Caco-2 (cell line): ENCODE results near the gene OPN1SW. TPM values are rescaled to one million over a fixed set of nuclear protein-coding genes. Genes with fewer than 3 reads are reported as not detected.

ENCODE experiments used
- BruUV-seq: library from RNA; stranded (reverse); fragments of 400-500 nt; replicated peaks from 2 replicates; lab custom pipeline; 2021; lab: Mats Ljungman, UMichigan
- CTCF ChIA-PET: fragments of 300-600 bp; sonication (Branson Sonifier 250); formaldehyde crosslinking; loops from one replicate; lab custom pipeline; 2022; ENCODE audit warnings: antibody characterized with exemption; lab: Charles Lee
- POLR2A ChIA-PET: fragments of 300-600 bp; sonication (Branson Sonifier 250); formaldehyde crosslinking; loops from one replicate; lab custom pipeline; 2022; ENCODE audit warnings: antibody characterized with exemption; lab: Charles Lee
- DNase-seq, 2 experiments: peaks; one replicate each; pipeline versions ENCODE4 v3.0.0 to v3.0.0-alpha.2; 2020 to 2022
- H3K27me3 ChIP-seq: replicated peaks from 2 replicates; pipeline ENCODE4 v1.6.0; 2011; ENCODE audit warnings: low read length; ENCODE audit not compliant: control insufficient read depth, insufficient read depth
- H3K36me3 ChIP-seq: 2 replicates; pipeline ENCODE4 v1.5.1; 2011; ENCODE audit warnings: low read length; ENCODE audit not compliant: control insufficient read depth, insufficient read depth
- H3K4me1 ChIP-seq: fragments of 250-450 bp; sonication (Bioruptor Pico); 2 replicates; pipeline ENCODE4 v1.5.1; 2020; ENCODE audit warnings: mild to moderate bottlenecking
- H3K4me3 ChIP-seq: 2 replicates; pipeline ENCODE4 v1.5.1; 2011; ENCODE audit warnings: low read depth, mild to moderate bottlenecking, control low read depth, low read length
- H3K9me3 ChIP-seq: fragments of 250-450 bp; sonication (Bioruptor Pico); 2 replicates; pipeline ENCODE4 v1.5.1; 2020; ENCODE audit warnings: mild to moderate bottlenecking, moderate library complexity
- H3K27ac Mint-ChIP-seq: one replicate; pipeline ENCODE4 v1.8.0; 2022; ENCODE audit warnings: mixed read lengths; ENCODE audit not compliant: unreplicated experiment
- H3K27me3 Mint-ChIP-seq: one replicate; pipeline ENCODE4 v1.8.0; 2022; ENCODE audit warnings: mixed read lengths; ENCODE audit not compliant: insufficient read depth, unreplicated experiment
- H3K36me3 Mint-ChIP-seq: one replicate; pipeline ENCODE4 v1.8.0; 2022; ENCODE audit warnings: mild to moderate bottlenecking, mixed read lengths; ENCODE audit not compliant: insufficient read depth, unreplicated experiment
- H3K4me1 Mint-ChIP-seq: one replicate; pipeline ENCODE4 v1.8.0; 2022; ENCODE audit warnings: low read depth, mixed read lengths; ENCODE audit not compliant: unreplicated experiment
- H3K4me3 Mint-ChIP-seq: one replicate; pipeline ENCODE4 v1.8.0; 2022; ENCODE audit warnings: mild to moderate bottlenecking, moderate library complexity, mixed read lengths; ENCODE audit not compliant: unreplicated experiment
- H3K9me3 Mint-ChIP-seq: one replicate; pipeline ENCODE4 v1.8.0; 2022; ENCODE audit warnings: mixed read lengths; ENCODE audit not compliant: unreplicated experiment
- CTCF ChIP-seq, 2 experiments: fragments of 200-600 bp in 1 of 2; IDR thresholded peaks; 1 replicate in 1 of 2; 2 replicates in 1 of 2; pipeline versions ENCODE4 v1.5.1 to v1.8.0; 2011 to 2022; ENCODE audit warnings: antibody characterized with exemption in 1 of 2, control low read depth in 1 of 2, inconsistent platforms in 1 of 2, low read depth in 1 of 2, low read length in 1 of 2, mild to moderate bottlenecking in 1 of 2, moderate library complexity in 1 of 2; ENCODE audit not compliant: insufficient read depth in 1 of 2, severe bottlenecking in 1 of 2, unreplicated experiment in 1 of 2
- intact Hi-C: fragments of 100-400 bp; cut with micrococcal nuclease; formaldehyde crosslinking; loops from one replicate; pipeline ENCODE4 v1.10.0; 2022; ENCODE audit not compliant: unreplicated experiment
- total RNA-seq: library from RNA; stranded (reverse); gene quantifications from 2 replicates; pipeline ENCODE4 v1.2.3, GENCODE V29; 2022

OPN1SW gene
- total RNA-seq, 1 experiment from 2014 or later, result not detected

- Histone ChIP-seq H3K4me3 (no peak overlapping the region), H3K4me1 (no peaks in the 10 kb centered on the region), H3K27me3 (peaks cover 1% of the 10 kb centered on the region), H3K9me3 (no peaks in the 10 kb centered on the region), H3K36me3 (no peaks in the 10 kb centered on the region)
- DNase-seq, result no peak
- no peaks in the 10 kb centered on the region for H3K36me3 Mint-ChIP-seq
- intact Hi-C loops, result loop anchor here (5.0 kb wide), 2 partner anchors 39 to 89 kb away; partner anchors contain the start of gene FLNC
- no peaks in the 10 kb centered on the region for H3K9me3 Mint-ChIP-seq
- no peak overlapping the region for H3K4me3 Mint-ChIP-seq
- H3K27me3 Mint-ChIP-seq, result peaks cover 2% of the 10 kb centered on the region
- no peak overlapping the region for H3K27ac Mint-ChIP-seq
- BruUV-seq, result no TSS peak
- ChIA-PET CTCF (no interaction called here), POLR2A (no interaction called here)
- H3K4me1 Mint-ChIP-seq, result no peaks in the 10 kb centered on the region
- no peak for TF ChIP-seq CTCF (IDR thresholded peaks at IDR 0.05; ENCODE audit: insufficient read depth in 1 of 2, low read depth in 1 of 2, low read length in 1 of 2, severe bottlenecking in 1 of 2, unreplicated experiment in 1 of 2)
These were observed 17.6 kb upstream of the OPN1SW start for GRCh38 chr7:128793181-128793547.

GRCh38 chr7:128792471-128793180 is 17.0 kb upstream of the OPN1SW start:
- CTCF ChIA-PET, result no interaction called here
- no peaks in the 10 kb centered on the region for H3K36me3 Mint-ChIP-seq
- peak overlapping the region; percentile 85 for H3K4me3 Mint-ChIP-seq
- no peaks in the 10 kb centered on the region for H3K9me3 Mint-ChIP-seq
- intact Hi-C loops, result loop anchor here (5.0 kb wide), 2 partner anchors 40 to 90 kb away; partner anchors contain the start of gene FLNC
- Histone ChIP-seq H3K4me3 (no peak overlapping the region), H3K9me3 (no peaks in the 10 kb centered on the region), H3K4me1 (no peaks in the 10 kb centered on the region), H3K27me3 (peaks cover 1% of the 10 kb centered on the region), H3K36me3 (no peaks in the 10 kb centered on the region)
- no peak overlapping the region for H3K27ac Mint-ChIP-seq
- no peak for TF ChIP-seq CTCF (IDR thresholded peaks at IDR 0.05; ENCODE audit: insufficient read depth in 1 of 2, low read depth in 1 of 2, low read length in 1 of 2, severe bottlenecking in 1 of 2, unreplicated experiment in 1 of 2)
- no peaks in the 10 kb centered on the region for H3K4me1 Mint-ChIP-seq
- H3K27me3 Mint-ChIP-seq, result peaks cover 3% of the 10 kb centered on the region
- POLR2A ChIA-PET, result no interaction called here
- BruUV-seq, result TSS peak; percentile 39
- no peak for DNase-seq

- intact Hi-C loops, result loop anchor here (5.0 kb wide), 2 partner anchors 40 to 90 kb away; partner anchors contain the start of gene FLNC
- BruUV-seq, result no TSS peak
These were observed 16.4 kb upstream of the OPN1SW start for GRCh38 chr7:128791972-128792327.

More at GRCh38 chr7:128791972-128792327, 16.4 kb upstream of the OPN1SW start:
- no peak for DNase-seq
- CTCF ChIA-PET, result no interaction called here
- Histone ChIP-seq H3K9me3 (no peaks in the 10 kb centered on the region), H3K27me3 (peaks cover 1% of the 10 kb centered on the region), H3K4me1 (no peaks in the 10 kb centered on the region), H3K4me3 (peak overlapping the region; percentile 82), H3K36me3 (no peaks in the 10 kb centered on the region)
- TF ChIP-seq CTCF (IDR thresholded peaks at IDR 0.05; ENCODE audit: insufficient read depth in 1 of 2, low read depth in 1 of 2, low read length in 1 of 2, severe bottlenecking in 1 of 2, unreplicated experiment in 1 of 2), result no peak
- H3K4me3 Mint-ChIP-seq, result peak overlapping the region; percentile 85
- H3K27ac Mint-ChIP-seq, result no peak overlapping the region
- H3K4me1 Mint-ChIP-seq, result no peaks in the 10 kb centered on the region
- H3K27me3 Mint-ChIP-seq, result peaks cover 7% of the 10 kb centered on the region
- POLR2A ChIA-PET, result no interaction called here
- H3K36me3 Mint-ChIP-seq, result no peaks in the 10 kb centered on the region
- no peaks in the 10 kb centered on the region for H3K9me3 Mint-ChIP-seq
